Hematopoietic multipotent progenitor cell treated with erythropoietin and hydrocortisone succinate and interleukin-3 and kit ligand, for 17 days (in vitro differentiated cells): ENCODE measurements around the gene FAM98A.
A peak's percentile ranks its signal among the peaks of the same experiment; 100 is the strongest.

Source experiments
- DNase-seq: peaks from one replicate; pipeline ENCODE4 v3.0.0-alpha.2; 2015; ENCODE audit warnings: low spot score

The FAM98A gene

DNA sequence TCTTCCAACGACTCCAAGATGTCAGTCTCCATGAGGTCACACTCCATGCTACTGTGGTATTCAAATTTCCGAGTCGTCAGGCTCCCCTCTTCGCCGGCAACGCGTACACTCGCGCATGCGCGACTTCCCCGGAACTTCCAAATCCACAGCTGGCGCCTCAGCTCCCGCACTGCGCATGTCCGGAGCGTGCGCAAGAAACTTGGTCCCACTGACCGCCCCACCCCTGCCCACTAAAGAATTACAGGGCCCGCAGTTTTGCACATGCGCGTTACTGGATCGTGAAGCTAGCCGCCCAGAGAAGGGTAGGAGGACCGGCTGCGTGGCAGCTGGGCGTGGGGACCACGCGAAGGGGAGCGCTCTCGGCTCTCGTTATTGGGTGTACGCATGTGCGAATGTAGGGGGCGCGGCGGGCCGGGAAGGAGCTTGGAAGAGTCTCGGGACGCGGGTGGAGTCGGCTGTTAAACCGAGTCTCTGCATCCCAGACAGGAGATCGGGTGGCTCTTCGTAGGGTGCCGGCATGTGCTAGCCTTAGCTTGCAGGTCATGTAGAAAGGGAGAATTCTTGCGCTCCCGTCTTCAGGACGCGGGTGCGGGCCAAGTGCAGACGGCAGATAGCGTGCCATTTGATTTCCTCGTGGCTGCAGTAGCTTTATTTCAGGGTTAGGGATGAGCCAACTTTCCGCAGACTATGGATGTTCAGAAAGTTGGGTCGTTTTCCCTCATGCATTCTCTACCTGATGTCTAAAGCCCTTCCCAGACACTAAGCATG lies at the start of gene FAM98A:
FAM98A (minus strand) TSS at position 125 of the 768 bp plus-strand sequence; CDS start at position 47, 78 bp downstream.
- DNase-seq: peak; percentile 98

DNA sequence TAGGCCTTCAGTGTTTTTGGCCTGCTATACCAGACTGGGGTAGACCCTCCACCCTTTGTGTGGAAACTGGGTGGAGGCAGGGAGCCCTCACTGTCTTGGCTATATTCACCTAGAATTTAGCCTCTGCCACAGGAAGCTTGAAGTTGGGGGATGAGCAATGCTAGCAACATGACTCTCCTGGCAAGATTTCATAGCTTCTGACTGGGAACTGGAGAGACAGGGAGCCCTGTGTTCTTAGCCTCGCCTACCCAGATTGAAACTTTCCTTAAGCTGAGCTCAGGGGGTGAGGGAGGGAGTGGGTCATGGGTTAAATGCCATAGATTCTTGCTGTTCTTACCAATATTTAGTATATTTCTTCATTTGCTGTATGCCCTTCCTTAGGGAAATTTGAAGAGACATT lies 46.8 kb upstream of the FAM98A start:
- no peak for DNase-seq

DNA sequence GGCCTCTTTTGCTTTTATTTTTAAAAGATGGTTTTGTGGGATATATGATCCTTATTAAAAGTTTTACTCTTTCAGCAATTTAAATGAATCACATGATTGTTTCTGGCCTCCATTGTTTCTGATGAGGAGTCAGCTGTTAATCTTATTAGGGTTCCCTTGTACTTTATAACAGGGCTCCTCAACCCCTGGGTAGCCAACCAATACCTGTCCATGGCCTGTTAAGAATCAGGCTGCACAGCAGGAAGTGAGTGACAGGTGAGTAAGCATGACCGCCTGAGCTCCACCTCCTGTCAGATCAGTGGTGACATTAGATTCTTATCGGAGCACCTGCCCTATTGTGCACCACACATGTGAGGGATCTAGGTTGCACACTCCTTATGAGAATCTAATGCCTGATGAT lies 45.1 kb upstream of the FAM98A start:
- DNase-seq: no peak

DNA sequence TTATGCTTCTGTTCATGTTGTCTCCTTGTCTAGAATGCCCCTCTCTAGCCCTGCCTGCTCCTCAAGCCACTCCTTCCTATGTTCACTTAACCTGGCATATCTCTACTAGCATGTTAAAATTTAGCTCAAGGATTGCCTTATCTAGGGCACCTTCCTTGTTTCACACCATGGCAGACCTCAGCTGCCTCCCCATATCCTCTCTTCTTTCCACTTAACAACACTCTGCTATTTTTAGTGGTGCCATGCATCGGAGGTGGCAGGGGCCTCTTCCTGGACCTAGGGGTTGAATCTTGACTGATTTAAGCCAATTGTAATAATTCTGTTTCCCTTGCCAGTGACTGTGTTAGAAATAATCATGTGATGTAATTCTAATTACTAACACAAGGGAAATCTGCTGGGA lies 36.9 kb upstream of the FAM98A start:
- DNase-seq: no peak

DNA sequence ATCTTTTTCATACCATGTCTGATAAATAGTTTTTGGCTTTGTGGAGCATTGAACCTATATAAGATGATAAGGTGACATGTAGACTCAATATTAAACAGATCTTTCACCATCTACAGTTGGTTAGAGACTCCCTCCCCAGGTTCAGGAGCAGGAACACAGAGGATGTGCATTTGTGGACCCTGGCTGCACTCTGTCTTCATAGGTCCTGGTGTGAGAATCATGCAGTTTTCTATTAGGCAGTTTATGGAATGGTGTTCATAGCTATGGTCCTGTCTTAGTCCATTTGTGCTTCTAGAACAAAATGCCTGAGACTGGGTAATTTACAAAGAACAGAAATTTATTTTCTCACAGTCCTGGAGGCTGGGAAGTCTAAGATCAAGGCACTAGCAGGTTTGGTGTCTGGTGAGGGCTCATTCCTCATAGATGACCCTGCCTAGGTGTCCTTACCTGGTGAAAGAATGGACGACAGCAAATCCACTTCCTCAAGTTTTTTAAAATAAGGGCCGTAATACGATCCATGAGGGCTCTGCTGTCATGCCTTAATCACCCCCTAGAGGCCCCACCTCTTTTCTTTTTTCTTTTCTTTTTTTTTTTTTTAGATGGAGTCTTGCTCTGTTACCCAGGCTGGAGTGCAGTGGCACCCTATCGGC lies 35.3 kb upstream of the FAM98A start:
- DNase-seq: no peak

DNA sequence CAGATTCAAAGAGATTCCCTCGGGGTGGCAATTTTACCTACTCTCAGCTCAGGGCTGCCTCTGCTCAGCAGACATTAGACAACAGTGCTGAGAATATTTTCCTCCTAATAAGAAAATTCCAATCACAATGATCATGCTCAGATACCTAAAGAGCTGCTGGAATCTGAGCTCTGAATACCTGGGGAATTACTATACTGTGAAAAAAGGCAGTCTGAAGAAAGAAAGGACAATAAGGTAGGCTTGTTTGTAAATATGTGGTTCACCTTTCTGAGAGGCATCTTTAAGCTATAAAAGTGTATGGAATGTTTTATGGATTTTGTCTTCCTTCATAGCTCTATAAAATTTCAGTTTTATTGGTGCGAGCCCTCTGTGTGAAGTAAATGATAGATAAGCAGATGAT lies 34.2 kb upstream of the FAM98A start:
- DNase-seq: no peak

DNA sequence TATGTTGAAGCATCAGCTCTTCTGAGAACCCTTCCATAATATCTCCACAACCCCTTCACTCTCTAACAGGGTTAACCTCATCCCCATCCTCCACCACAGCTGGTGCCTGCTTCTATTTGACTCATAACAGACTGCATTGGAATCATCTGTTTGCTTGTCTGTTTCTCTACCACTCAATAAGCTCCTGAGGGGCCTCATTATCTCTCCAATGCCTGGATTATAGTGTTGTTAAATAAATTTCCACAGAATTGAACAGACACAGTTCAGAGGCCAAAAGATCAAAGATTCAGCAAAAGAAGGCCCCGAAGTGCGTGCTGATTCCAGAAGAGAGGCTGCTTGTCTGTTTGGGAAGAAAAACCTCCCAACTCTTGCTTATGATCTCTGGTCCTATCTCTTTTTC lies 33.7 kb upstream of the FAM98A start:
- no peak for DNase-seq

DNA sequence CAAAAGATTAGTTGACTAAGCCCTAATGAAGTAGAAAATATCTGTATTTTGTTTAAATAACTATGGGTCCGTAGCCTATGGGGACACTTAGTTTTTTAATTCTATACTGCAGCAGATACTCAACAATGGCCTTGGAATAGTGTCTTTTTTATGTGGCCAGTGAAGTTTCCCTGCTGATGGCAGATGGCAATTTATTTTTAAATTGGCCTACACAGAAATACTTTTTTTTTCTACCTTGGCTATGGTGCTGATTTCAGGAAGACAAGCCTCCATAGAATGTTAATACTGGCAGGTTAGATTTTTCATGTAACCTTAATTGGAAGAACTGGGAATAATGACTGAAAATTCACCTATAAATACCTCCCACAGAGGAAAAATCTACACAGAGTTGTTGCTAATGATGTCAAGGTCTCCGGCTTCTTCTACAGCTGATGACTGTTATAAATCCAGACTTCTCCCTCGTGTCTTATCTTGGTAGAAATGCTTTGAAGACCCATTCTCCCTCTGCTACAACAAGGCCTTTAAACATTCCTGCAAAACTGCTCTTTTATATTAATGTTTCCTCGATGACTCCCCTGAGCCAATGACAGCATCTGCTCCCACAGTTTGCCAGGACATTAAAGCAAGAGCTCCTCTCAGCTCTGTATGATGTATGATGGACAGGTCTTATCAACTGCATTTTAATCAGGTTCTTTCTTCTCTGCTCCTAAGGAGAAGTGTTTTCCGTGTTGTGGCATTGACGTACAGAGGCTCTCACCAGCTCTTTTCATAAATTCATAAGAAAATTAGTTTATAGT lies 29.1 kb upstream of the FAM98A start:
- no peak for DNase-seq

DNA sequence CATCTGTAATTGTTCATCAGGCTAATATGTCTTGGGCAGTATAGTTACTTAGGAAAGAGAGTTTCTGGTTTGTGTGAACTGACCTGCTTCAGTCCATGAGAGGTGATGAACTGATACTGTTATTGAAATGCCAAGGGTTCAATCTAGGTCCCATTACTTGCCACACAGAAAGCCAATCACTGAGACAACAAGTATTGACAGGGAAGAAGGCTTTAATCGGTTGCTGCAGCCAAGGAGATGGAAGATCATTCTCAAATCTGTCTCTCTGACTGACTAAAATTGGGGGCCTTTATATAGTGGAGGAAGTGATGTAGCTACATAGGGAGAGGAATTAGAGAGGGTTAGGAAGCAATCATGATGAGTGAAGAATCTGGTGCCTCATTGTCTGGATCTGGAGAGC lies 19.9 kb upstream of the FAM98A start:
- no peak for DNase-seq

DNA sequence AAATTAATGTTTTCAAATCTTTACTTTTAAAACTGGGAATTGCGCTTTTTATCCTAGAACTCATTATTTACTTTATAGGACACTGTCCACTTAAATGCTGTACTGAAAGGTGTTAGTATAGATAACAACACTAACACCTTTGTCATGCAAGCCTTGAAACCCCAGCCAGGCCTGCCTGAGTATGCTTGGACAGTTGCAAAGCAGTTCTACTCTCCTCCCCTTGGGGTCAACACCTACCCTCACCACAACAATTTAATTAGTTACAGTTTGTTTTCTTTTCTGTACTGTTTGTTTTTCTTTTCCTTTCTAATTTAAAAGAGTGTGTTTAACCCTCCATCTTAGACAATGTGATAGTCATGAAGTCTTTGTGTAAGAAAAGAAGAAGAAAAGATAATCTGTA lies 18.9 kb upstream of the FAM98A start:
- DNase-seq: no peak

DNA sequence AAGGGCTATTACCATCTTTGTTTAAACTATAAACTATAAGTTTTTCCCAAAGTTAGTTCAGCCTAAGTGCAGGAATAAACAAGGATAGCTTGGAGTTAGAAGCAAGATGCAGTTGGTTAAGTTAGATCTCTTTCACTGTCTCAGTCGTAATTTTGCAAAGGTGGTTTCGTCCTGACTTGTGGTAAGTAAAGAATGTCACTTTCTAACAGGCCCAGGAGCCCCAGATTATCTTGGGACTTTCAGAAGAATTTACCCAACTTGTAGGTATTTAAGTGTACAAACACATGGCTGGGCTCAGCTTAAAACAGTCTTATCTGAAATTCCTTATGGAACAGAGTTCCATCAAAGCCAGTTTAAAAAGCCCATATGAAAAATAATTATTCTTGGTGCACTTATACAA lies 18.3 kb upstream of the FAM98A start:
- no peak for DNase-seq

DNA sequence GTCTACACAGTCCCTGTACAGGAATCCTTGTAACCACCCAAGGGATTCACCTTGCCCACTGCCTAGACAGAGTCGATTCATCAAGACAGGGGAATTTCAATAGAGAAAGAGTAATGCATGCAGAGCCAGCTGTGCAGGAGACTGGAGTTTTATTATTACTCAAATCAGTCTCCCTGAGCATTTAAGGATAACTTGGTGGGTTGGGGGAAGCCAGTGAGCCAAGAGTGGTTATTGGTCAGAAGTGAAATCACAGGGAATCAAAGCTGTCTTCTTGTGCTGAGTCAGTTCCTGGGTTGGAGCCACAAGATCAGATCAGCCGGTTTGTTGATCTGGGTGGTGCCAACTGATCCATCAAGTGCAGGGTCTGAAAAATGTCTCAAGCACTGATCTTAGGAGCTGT lies 17.8 kb upstream of the FAM98A start:
- DNase-seq: no peak

DNA sequence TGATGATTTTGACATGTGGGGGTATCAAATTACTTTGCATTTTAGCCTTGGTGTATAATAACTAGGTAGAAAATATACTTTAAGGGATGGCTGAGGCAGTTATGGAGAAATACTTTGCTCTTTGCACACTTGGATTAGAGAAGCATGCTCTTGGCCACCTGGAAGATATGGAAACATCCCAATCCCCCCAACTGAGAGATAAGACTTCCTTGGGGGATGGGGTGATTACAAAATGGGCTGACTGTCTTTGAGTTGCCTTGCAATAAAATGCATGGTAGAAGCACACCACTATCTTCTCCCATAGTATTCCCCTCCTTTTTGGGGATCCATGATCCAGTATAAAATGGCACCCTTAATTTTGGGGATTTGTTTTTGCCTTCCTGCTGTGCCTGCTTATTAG lies 15.1 kb upstream of the FAM98A start:
- no peak for DNase-seq

DNA sequence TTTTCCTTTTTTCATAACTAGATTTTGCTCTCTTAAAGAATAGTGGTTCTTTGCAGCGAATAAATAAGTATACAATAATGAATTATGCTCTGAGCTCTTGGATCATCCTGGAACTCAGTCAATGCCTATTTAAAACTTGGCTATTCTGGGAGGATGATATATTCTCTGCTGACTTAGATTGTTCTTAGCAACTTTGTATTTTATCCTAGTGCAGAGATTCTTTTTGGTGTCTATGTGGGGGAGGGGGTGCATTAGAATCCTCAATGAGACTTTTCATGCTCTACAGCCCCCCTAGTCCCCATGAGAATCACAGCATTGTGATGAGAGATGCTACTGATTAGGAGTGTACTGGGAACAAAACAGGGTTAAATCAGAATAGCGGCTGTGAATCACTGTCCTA lies 8.8 kb upstream of the FAM98A start:
- DNase-seq: no peak

DNA sequence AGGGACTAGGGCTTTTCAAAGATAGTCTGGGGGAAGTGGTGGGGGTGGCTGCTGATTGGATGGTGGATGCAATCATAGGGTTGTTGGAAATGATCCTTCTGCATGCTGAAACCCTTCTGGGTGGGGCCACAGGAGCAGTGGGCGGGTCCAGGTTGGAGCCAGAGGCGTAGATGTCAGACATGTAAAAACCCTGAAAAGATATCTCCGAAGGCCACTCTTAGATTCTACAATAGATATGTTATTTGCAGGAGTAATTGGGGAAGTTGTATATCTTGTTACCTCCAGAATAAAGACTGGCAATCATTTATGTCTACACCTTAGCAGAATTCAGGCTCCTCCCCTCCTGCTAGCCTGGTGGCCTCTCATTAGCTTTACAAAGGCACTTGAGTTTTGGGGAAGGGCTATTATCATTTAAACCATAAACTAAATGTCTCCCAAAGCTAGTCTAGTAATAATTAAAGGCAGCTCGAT lies 8.2 kb upstream of the FAM98A start:
- no peak for DNase-seq

DNA sequence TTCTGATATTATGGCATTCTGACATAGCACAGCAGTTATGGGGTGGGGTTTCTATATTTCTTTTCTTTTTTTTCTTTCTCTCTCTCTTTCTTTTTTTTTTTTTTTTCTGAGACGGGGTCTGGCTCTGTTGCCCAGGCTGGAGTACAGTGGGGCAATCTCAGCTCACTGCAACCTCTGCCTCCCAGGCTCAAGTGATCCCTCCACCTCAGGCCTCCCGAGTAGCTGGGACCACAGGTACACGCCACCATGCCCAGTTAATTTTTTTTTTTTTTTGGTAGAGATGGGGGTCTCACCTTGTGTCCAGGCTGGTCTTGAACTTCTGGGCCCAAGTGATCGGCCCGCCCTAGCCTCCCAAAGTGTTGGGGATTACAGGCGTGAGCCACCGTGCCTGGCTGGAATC lies 7.5 kb upstream of the FAM98A start:
- DNase-seq: no peak

DNA sequence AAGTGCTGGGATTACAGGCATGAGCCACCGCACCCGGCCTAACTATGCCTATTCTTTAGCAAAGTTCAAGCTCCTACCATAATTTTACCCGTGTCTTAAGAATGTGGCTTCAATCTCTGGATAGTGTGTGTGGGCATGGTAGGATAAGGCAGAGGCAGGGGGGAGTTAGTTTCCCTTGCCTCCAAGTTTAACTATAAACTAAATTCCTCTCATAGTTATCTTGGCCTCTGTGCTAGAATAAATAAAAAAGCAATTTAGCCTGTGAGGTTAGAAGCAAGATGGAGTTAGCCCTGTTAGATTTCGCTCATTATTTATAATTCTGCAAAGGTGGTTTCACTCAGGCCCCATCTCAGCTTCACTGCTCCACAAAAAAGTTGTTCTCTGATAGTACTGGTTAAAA lies 7.0 kb upstream of the FAM98A start:
- no peak for DNase-seq

DNA sequence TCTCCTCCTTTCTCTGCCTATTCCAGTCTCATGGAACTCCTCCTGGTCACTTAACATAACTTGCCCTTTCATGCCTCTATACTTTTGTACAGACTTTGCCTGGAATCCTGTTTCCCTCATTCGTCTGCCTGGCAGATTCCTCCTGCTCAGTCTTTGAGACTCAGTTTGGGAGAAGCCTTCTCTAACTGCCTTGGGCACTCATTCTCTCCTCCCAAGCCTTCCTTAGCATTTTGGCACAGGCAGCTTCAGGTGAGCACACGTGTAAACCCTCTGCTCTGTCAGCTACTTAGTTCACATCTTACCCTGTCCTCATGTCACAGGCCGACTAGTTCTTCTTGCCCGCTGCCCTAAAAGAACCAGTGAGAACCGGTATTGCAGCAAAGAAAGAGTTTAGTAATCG lies 6.0 kb upstream of the FAM98A start:
- no peak for DNase-seq

DNA sequence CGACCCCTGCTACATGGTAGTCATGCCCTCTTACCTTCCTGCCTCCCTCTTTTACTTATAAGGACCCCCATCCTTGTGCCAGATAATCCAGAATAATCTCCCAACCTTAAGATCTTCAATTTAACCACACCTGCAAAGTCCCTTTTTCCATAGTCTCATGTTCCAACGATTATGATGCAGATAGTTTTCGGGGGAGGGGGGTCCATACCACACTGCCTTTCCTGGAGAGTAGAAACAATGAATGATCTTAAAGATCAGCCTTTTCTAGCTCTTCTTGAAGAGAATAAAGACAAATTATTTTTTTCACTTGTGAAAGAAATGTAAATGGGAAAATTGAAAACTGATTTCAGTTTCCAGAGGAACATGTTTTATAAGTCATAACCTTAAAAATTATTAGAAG lies 4.3 kb upstream of the FAM98A start:
- no peak for DNase-seq

DNA sequence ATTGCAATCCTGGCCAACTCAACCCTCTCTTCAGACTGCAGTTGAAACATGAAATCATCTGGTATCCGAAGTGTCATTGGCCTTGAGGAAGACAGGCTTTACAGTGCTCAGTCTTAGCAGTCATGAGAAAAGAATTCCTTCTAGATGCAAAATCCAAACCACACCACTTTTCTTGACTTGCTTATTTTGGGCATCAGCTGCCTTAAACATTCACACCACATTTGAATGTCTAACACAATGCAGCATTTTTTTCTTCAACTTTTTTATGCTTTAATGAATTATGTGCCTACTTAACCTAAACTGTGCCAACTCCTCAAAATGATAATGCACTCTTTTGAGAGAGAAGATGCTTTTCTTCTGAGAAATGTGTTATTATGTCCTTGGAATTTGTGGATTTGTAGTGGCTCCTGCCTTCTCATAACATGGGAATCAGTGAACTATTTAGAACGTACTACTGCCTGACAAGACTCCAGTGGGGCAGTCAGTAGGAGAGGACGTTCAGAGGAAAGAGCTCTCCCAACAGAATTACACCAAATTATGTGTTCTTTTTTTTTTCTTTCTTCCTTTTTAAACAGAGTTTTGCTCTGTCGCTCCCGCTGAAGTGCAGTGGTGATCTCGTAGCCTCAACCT lies 3.2 kb upstream of the FAM98A start:
- no peak for DNase-seq

DNA sequence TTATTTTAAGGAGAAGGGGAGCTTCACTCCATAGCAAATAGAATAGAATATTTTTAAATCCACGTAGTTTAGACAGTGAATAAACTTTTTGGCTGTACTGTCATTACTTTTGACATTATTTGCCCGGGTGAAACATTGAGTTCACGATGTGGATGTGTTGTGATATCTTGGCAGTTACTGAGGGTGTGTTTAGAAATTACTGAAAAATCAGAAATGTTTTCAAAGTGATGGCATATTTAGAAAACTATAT lies 769 bp upstream of the FAM98A start:
- DNase-seq: no peak

DNA sequence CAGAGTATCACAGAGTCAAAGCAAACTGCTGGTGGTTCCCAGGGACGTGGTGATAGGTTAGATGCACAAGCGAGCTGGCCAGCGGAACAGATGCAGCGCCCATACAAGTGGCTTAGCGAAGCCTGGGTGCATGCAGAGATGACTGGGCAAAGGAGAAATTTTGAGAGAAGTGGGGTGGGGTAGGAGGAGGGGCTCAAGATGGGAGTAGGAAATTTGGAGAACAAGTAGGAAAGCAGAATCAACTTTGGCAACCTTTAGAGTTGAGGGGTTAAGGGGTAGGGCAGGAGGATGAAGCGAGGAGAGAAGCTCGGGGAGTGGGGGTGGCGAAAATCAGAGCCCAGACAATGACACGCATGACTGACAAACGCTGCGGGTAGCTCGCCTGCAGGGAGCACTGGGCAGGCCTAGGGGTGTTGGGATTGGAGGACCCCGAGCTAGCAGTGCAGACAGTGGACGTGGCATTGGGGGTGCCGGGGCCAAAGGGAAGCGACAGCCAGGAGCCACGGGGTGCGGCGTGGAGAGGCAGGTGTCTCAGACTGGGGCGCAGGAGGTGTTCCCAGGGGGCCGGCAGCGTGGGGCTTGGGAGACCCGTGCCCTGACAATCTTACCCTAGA lies 431 bp downstream of the FAM98A start:
- peak; percentile 41 for DNase-seq
